MCF 10A (cell line): Measurements from ENCODE around the gene GJB4. TPM values are rescaled to one million over a fixed set of nuclear protein-coding genes. Genes with fewer than 3 reads are reported as not detected.

Experiments
- BruUV-seq: library from RNA; stranded (reverse); fragments of 400-500 nt; replicated peaks from 2 replicates; lab custom pipeline; 2021; lab: Mats Ljungman, UMichigan
- CTCF ChIA-PET: fragments of 300-600 bp; sonication (Branson Sonifier 250); formaldehyde crosslinking; extraction: SDS; loops from one replicate; lab custom pipeline; 2021; ENCODE audit warnings: antibody characterized with exemption, inconsistent platforms; lab: Yijun Ruan, JAX
- POLR2A ChIA-PET: fragments of 300-600, 350-650 bp; sonication (Branson Sonifier 250); formaldehyde crosslinking; extraction: SDS; loops from one replicate; lab custom pipeline; 2020; ENCODE audit warnings: antibody characterized with exemption, inconsistent platforms; lab: Yijun Ruan, JAX
- DNase-seq: peaks from one replicate; pipeline ENCODE4 v3.0.0-alpha.2; 2018; ENCODE audit not compliant: unreplicated experiment
- H3K27ac Mint-ChIP-seq: one replicate; pipeline ENCODE4 v1.8.0; 2022; ENCODE audit warnings: mild to moderate bottlenecking, low read depth, mixed read lengths; ENCODE audit not compliant: unreplicated experiment
- H3K27me3 Mint-ChIP-seq: one replicate; pipeline ENCODE4 v1.8.0; 2022; ENCODE audit warnings: mixed read lengths; ENCODE audit not compliant: insufficient read depth, unreplicated experiment
- H3K36me3 Mint-ChIP-seq: one replicate; pipeline ENCODE4 v1.8.0; 2022; ENCODE audit warnings: mild to moderate bottlenecking, moderate library complexity, mixed read lengths; ENCODE audit not compliant: insufficient read depth, unreplicated experiment
- H3K4me1 Mint-ChIP-seq: one replicate; pipeline ENCODE4 v1.8.0; 2022; ENCODE audit warnings: mixed read lengths; ENCODE audit not compliant: insufficient read depth, unreplicated experiment
- H3K4me3 Mint-ChIP-seq: one replicate; pipeline ENCODE4 v1.8.0; 2022; ENCODE audit warnings: mild to moderate bottlenecking, moderate library complexity, mixed read lengths; ENCODE audit not compliant: unreplicated experiment
- H3K9me3 Mint-ChIP-seq: one replicate; pipeline ENCODE4 v1.8.0; 2022; ENCODE audit warnings: mixed read lengths; ENCODE audit not compliant: unreplicated experiment
- CTCF ChIP-seq: fragments of 200-600 bp; IDR thresholded peaks from one replicate; pipeline ENCODE4 v1.8.0; 2022; ENCODE audit warnings: antibody characterized with exemption, mild to moderate bottlenecking; ENCODE audit not compliant: unreplicated experiment
- intact Hi-C: fragments of 100-400 bp; cut with micrococcal nuclease; formaldehyde crosslinking; loops from 2 replicates; pipeline ENCODE4 v1.14.1; 2022
- total RNA-seq: library from RNA; stranded (reverse); gene quantifications from 2 replicates; pipeline ENCODE4 v1.2.3, GENCODE V29; 2022

GJB4 gene
- total RNA-seq, 1 experiment from 2014 or later, result 0.28 TPM

DNA sequence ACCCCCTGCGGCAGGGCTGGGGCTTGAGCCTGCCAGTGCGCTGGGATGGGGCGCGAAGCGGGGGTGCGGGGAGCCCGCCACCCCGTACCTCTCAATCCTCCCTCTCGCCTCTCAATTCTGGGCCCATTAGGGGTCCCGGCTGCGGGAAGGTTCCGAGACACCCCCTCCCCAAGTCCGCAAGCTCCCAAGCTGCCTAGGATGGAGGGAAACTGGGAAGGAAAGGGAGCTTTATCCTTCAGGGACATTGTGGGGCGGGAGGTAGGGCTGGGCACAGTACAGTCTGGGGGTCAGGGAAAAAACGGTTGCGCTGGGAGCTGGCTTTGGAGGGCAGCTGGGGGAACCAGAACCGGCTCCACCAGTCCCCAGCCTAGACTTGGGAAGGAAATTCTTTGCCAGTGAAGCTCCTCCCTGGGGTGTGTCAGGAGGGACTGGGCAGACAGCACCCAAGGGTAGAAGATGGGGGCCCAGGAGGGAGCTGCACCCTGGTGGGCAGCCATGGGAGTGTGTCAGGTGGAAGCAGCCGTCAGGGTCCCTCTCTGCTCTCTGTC lies 22.4 kb downstream of the GJB4 start:
- Mint-ChIP-seq H3K36me3 (peaks cover 39% of the 10 kb centered on the region), H3K9me3 (no peaks in the 10 kb centered on the region), H3K4me3 (peak overlapping the region; percentile 96), H3K4me1 (peaks cover 61% of the 10 kb centered on the region), H3K27me3 (no peaks in the 10 kb centered on the region), H3K27ac (peak overlapping the region; percentile 92)
- POLR2A ChIA-PET, result interaction anchor here (0.7 to 4.5 kb wide), 8 partner anchors 11 to 1119 kb away, joined by 3 to 23 read pairs (median 4); partner anchors contain the start of gene TMEM35B
- CTCF ChIA-PET, result interaction anchor here (0.5 to 2.4 kb wide), 12 partner anchors 9 to 1151 kb away, joined by 3 to 20 read pairs (median 3); partner anchors contain the start of genes GJB5 and SMIM12
- no TSS peak for BruUV-seq
- intact Hi-C loops, result loop anchor here (1.0 kb wide), 1 partner anchor 27 kb away; the partner anchor contains the start of gene GJB5
- peak; percentile 44 for DNase-seq
- TF ChIP-seq CTCF, result no peak

GRCh38 chr1:34784751-34785221 lies 25.2 kb downstream of the GJB4 start:
- no peak for TF ChIP-seq CTCF
- intact Hi-C loops, result no loop called here
- CTCF ChIA-PET, result interaction anchor here (0.5 to 2.4 kb wide), 8 partner anchors 30 to 671 kb away, joined by 3 to 15 read pairs (median 4); partner anchors contain the start of gene GJB5
- Mint-ChIP-seq H3K9me3 (no peaks in the 10 kb centered on the region), H3K27me3 (no peaks in the 10 kb centered on the region), H3K36me3 (peaks cover 42% of the 10 kb centered on the region), H3K27ac (no peak overlapping the region), H3K4me3 (no peak overlapping the region), H3K4me1 (peaks cover 41% of the 10 kb centered on the region)
- POLR2A ChIA-PET, result no interaction called here
- no peak for DNase-seq
- BruUV-seq, result no TSS peak

DNA sequence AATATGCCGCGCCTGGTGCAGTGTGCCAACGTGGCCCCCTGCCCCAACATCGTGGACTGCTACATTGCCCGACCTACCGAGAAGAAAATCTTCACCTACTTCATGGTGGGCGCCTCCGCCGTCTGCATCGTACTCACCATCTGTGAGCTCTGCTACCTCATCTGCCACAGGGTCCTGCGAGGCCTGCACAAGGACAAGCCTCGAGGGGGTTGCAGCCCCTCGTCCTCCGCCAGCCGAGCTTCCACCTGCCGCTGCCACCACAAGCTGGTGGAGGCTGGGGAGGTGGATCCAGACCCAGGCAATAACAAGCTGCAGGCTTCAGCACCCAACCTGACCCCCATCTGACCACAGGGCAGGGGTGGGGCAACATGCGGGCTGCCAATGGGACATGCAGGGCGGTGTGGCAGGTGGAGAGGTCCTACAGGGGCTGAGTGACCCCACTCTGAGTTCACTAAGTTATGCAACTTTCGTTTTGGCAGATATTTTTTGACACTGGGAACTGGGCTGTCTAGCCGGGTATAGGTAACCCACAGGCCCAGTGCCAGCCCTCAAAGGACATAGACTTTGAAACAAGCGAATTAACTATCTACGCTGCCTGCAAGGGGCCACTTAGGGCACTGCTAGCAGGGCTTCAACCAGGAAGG lies 25.8 kb downstream of the GJB4 start:
- BruUV-seq, result no TSS peak
- peaks cover 42% of the 10 kb centered on the region for H3K36me3 Mint-ChIP-seq
- no peak for DNase-seq
- H3K27ac Mint-ChIP-seq, result no peak overlapping the region
- intact Hi-C loops, result no loop called here
- H3K9me3 Mint-ChIP-seq, result no peaks in the 10 kb centered on the region
- TF ChIP-seq CTCF, result no peak
- H3K27me3 Mint-ChIP-seq, result no peaks in the 10 kb centered on the region
- CTCF ChIA-PET, result interaction anchor here (0.7 to 2.4 kb wide), 12 partner anchors 9 to 670 kb away, joined by 3 to 15 read pairs (median 4); partner anchors contain the start of gene GJB5
- no peak overlapping the region for H3K4me3 Mint-ChIP-seq
- peaks cover 35% of the 10 kb centered on the region for H3K4me1 Mint-ChIP-seq
- POLR2A ChIA-PET, result interaction anchor here (1.4 kb wide), 1 partner anchor 74 kb away, joined by 10 read pairs; the partner anchor contains the start of gene SMIM12
